ENCODE data around the gene TEAD1.

The TEAD1 gene

GRCh38 chr11:12706545-12707499 is 32.6 kb downstream of the TEAD1 start:
- H3K79me2 ChIP-seq (ENCODE audit: control insufficient read depth, low read length), result no peaks in the 10 kb centered on the region
- H3K4me3 ChIP-seq (ENCODE audit: low read length), result no peak overlapping the region
- no peak overlapping the region for H3K27ac ChIP-seq (ENCODE audit: low read depth, low read length)
- H3K36me3 ChIP-seq (ENCODE audit: control insufficient read depth, low read length), result no peaks in the 10 kb centered on the region
- no peaks in the 10 kb centered on the region for H3K9me2 ChIP-seq (replicated peaks; ENCODE audit: control insufficient read depth, low read length)
- no peak overlapping the region for H3K4me2 ChIP-seq (ENCODE audit: low read length)
- H4K20me1 ChIP-seq (ENCODE audit: control insufficient read depth, insufficient read depth, low read depth, low read length), result no peaks in the 10 kb centered on the region
- H3K27me3 ChIP-seq (ENCODE audit: control insufficient read depth, low read length), result no peaks in the 10 kb centered on the region
- H3K9me3 ChIP-seq (ENCODE audit: control insufficient read depth, insufficient read depth, low read length), result no peaks in the 10 kb centered on the region
- H3F3A ChIP-seq (ENCODE audit: control insufficient read depth, insufficient read depth), result no peaks in the 10 kb centered on the region
- H3K4me1 ChIP-seq (ENCODE audit: control insufficient read depth, low read length), result no peaks in the 10 kb centered on the region
- TF ChIP-seq EZH2phosphoT487 (IDR thresholded peaks at IDR 0.05; ENCODE audit: borderline replicate concordance, low read length), result no peak
- no peak for TF ChIP-seq CTCF (IDR thresholded peaks at IDR 0.05; ENCODE audit: low read depth, low read length, poor library complexity, severe bottlenecking)

GRCh38 chr11:12707500-12707880 is 33.3 kb downstream of the TEAD1 start:
- Histone ChIP-seq H3K9me2 (replicated peaks; ENCODE audit: control insufficient read depth, low read length) (no peaks in the 10 kb centered on the region), H3K9me3 (ENCODE audit: control insufficient read depth, insufficient read depth, low read length) (no peaks in the 10 kb centered on the region), H3K4me2 (ENCODE audit: low read length) (no peak overlapping the region), H3K79me2 (ENCODE audit: control insufficient read depth, low read length) (no peaks in the 10 kb centered on the region), H3K36me3 (ENCODE audit: control insufficient read depth, low read length) (no peaks in the 10 kb centered on the region), H3K4me1 (ENCODE audit: control insufficient read depth, low read length) (no peaks in the 10 kb centered on the region), H3F3A (ENCODE audit: control insufficient read depth, insufficient read depth) (no peaks in the 10 kb centered on the region), H4K20me1 (ENCODE audit: control insufficient read depth, insufficient read depth, low read depth, low read length) (no peaks in the 10 kb centered on the region), H3K27me3 (ENCODE audit: control insufficient read depth, low read length) (no peaks in the 10 kb centered on the region), H3K27ac (ENCODE audit: low read depth, low read length) (no peak overlapping the region), H3K4me3 (ENCODE audit: low read length) (no peak overlapping the region)
- TF ChIP-seq EZH2phosphoT487 (IDR thresholded peaks at IDR 0.05; ENCODE audit: borderline replicate concordance, low read length) (no peak), CTCF (IDR thresholded peaks at IDR 0.05; ENCODE audit: low read depth, low read length, poor library complexity, severe bottlenecking) (no peak)

- no peak for TF ChIP-seq EZH2phosphoT487 (IDR thresholded peaks at IDR 0.05; ENCODE audit: borderline replicate concordance, low read length)
- no peak for TF ChIP-seq CTCF (IDR thresholded peaks at IDR 0.05; ENCODE audit: low read depth, low read length, poor library complexity, severe bottlenecking)
- Histone ChIP-seq H3K9me3 (ENCODE audit: control insufficient read depth, insufficient read depth, low read length) (no peaks in the 10 kb centered on the region), H3K4me2 (ENCODE audit: low read length) (no peak overlapping the region), H3K9me2 (replicated peaks; ENCODE audit: control insufficient read depth, low read length) (no peaks in the 10 kb centered on the region), H3F3A (ENCODE audit: control insufficient read depth, insufficient read depth) (no peaks in the 10 kb centered on the region), H3K27ac (ENCODE audit: low read depth, low read length) (no peak overlapping the region), H3K36me3 (ENCODE audit: control insufficient read depth, low read length) (no peaks in the 10 kb centered on the region), H3K4me3 (ENCODE audit: low read length) (no peak overlapping the region), H3K27me3 (ENCODE audit: control insufficient read depth, low read length) (no peaks in the 10 kb centered on the region), H3K79me2 (ENCODE audit: control insufficient read depth, low read length) (no peaks in the 10 kb centered on the region), H4K20me1 (ENCODE audit: control insufficient read depth, insufficient read depth, low read depth, low read length) (no peaks in the 10 kb centered on the region), H3K4me1 (ENCODE audit: control insufficient read depth, low read length) (no peaks in the 10 kb centered on the region)
Measured at GRCh38 chr11:12711496-12711895, 37.3 kb downstream of the TEAD1 start.
